Measurements from ENCODE around the gene PIGR. TPM values are rescaled to one million over a fixed set of nuclear protein-coding genes. Genes with fewer than 3 reads are reported as not detected.
A peak's percentile ranks its signal among the peaks of the same experiment; 100 is the strongest.

Gene PIGR
- total and polyA plus RNA-seq, 9 of the 15 experiments (the other 6 are each of a cell fraction or from before 2014, with no cell fraction given), result 0.01 to 1.5 (median 0.03) TPM; not detected in 4

GRCh38 chr1:206907304-206907991 lies 38.8 kb downstream of the PIGR start (continued):
- TF ChIP-seq YY1 (IDR thresholded peaks at IDR 0.05; ENCODE audit: borderline replicate concordance in 1 of 3, control insufficient read depth in 1 of 3, extremely low read depth in 1 of 3, insufficient read depth in 3 of 3, insufficient read length in 1 of 3, insufficient replicate concordance in 2 of 3, low read depth in 1 of 3, low read length in 2 of 3), result peak; percentile 41 to 91 (median 85)
- TF ChIP-seq ZBTB11 (CRISPR knock-in tag; IDR thresholded peaks at IDR 0.05), result no peak
- no peak for TF ChIP-seq ARHGAP35 (IDR thresholded peaks at IDR 0.05; ENCODE audit: partially characterized antibody)
- no peak for TF ChIP-seq EZH2 (IDR thresholded peaks at IDR 0.05; ENCODE audit: borderline replicate concordance, low read depth, low read length)
- no peak for TF ChIP-seq ZNF639 (CRISPR knock-in tag; conservative IDR thresholded peaks at IDR 0.05 in 1 of 2, IDR thresholded peaks at IDR 0.05 in 1 of 2)
- TF ChIP-seq NFIC (IDR thresholded peaks at IDR 0.05), result peak; percentile 80
- no peak for TF ChIP-seq SMARCA5 (IDR thresholded peaks at IDR 0.05)
- peak; percentile 83 for TF ChIP-seq CTBP1 (IDR thresholded peaks at IDR 0.05; ENCODE audit: borderline replicate concordance)
- no peak for TF ChIP-seq FOXK1 (CRISPR knock-in tag; IDR thresholded peaks at IDR 0.05; ENCODE audit: borderline replicate concordance)
- no peak for TF ChIP-seq RNF2 (IDR thresholded peaks at IDR 0.05)
- no peak for TF ChIP-seq NCOA4 (IDR thresholded peaks at IDR 0.05; ENCODE audit: partially characterized antibody)
- TF ChIP-seq BRD4 (IDR thresholded peaks at IDR 0.05), result no peak
- TF ChIP-seq RAD51 (IDR thresholded peaks at IDR 0.05; ENCODE audit: borderline replicate concordance, low read depth), result no peak
